Measurements from ENCODE around the gene CMKLR1.

CMKLR1 gene

DNA sequence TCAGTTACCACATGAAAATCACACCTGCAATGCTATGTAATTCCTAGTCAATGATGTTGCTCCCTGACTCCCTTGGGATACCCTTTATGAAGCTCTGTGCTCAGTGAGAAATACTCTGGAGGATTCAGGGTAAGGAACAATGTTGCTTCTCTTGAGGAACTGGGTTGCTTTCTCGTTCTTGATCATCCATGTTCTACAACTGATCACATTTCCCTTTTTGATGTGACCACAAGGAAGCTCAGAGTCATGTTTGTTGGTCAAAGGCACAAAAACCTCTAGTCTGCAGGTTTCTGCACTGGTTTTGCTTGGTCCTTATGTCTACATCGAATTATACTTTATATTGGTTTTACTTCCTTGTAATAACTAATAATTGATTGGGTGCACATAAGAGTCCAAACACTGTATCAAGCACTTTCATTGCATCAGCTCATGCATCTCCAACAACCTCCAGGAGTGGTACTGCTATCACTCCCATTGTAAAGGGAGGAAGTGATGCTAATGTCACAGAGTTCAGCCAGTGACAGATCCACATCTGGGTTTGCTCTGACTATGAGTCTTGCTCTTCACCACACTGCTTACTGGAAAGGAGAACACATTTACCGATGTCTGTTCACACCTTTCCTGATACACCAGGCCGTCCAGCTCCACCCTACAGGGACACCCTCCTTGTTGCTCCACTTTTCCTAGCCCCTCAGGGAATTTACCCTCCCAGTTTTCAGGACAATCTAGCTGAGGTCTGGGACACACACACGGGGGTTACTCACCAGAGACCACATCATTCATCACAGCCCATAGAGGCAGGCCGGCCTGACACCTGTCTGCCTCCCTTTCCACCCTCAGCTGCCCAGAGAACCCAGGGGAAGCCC is 41.0 kb downstream of the CMKLR1 start:
- peak; percentile 25 for DNase-seq

DNA sequence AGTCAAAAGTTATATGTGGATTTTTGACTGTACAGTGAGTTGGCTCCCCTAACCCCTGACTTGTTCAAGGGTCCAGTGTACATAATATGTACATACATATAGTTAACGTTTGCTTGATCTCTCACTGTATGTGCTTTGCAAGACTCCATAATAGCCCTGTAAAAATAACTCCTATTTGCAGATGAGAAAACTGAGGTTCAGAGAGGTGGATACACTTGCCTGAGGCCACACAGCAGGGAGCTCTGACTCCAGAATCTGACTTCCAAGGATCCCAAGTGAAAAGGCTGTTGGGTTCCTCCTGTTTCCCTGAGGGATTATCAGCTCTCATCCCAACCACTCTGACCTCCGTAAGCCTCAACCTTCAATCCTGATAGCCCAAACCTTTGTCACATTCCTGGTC is 41.7 kb downstream of the CMKLR1 start:
- no peak for DNase-seq

DNA sequence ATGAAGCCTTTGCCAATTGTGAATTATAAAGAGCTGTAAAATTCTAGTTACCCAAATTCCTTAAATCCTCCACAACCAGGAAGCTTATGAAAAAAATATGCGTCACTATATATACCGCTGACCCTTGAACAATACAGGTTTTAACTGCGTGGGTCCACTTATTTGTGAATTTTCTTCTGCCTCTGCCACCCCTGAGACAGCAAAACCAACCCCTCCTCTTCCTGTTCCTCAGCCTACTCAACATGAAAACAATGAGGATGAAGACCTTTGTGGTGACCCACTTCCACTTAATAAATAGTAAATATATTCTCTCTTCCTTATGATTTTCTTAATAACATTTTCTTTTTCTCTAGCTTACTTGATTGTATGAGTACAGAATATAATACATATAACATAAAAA is 42.2 kb downstream of the CMKLR1 start:
- no peak for DNase-seq

DNA sequence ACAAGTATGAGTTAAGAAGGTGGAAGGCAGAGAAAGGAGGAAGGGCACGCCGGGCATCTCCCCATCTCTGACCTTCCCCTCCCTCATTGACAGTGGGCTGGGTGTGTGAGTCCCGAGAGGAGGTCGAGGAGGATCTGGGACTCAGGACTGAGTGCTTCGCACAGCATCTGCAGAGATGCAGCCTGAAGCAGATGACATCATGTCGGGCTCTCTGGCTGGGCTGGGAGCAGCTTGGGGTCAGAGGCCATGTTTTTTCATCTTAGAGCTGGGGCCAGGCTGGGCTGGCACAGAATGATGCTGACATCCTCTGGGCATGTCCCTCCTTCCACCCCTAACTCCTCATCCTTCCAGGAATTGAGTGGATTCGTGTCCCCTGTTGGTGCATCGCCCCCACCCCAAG is 43.5 kb downstream of the CMKLR1 start:
- DNase-seq: no peak

DNA sequence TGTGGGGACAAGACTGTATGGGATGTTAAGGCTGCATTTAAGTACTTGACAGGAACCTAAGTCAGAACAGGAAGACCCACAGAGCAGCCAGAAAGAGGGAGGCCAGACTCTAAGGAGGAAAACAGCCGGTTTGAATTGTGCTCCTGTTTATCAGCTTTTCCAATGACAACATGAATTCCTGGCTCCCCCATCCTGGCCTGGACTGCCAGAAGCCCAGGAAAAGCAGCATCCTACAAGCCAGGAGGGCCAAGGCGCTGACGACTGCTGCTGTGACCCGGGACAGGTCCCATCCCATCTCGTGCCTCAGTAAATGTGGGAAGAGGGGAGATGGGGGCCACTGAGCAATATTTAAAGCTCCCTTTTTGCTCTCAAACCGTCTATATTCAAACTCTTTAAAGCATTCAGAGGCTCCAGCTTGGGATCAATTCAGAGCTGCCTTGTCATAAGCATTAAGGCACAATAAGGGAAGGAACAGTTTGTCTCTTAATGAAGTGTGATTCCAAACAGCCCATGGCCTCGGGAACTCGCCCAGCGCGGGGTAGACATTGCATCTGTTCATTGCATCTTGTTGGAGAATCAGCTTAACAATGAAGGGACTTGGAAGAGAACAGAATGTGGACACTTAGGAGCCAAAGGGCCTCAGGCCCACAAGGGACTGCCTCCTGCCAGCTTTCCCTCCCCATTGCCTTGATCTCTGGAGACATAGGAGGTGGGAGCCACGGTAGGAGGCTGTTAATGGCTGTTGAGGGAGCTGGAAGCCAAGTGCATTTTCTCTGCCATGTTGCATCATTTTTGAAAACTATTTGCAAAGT is 49.6 kb downstream of the CMKLR1 start:
- no peak for DNase-seq

DNA sequence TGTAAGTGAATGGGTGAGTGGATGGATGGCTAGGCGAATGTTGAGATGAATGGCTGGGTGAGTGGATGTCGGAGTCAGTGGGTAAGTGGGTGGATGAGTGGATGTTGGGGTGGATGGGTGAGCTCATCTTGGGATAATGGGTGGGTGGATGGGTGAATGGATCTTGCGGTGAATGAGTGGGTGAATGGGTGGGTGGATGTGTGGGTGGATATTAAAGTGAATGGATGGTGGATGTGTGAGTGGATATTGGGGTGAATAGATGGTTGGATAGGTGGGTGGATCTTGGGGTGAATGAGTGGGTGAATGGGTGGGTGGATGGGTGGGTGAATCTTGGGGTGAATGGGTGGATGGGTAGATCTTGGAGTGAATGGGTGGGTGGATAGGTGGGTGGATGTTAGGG is 51.9 kb downstream of the CMKLR1 start:
- no peak for DNase-seq

DNA sequence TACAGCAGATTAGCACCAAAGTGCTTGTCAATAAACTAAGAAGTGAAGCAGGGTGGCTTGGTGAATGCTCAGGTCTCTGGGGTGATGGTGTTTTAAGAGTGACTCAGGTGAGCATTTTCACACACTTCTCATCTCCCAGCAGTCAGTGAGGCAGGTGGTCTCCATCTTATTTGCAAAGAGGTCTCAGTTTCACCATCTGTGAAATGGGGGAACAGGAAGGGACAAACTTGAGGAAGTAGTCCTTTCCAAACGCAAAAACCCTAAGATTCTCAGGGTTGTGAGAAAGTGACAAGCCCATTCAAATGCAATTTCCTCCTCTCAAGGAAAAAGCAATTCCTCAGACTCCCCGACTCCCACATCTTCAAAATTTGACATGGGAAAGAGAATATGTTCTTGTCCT is 54.1 kb downstream of the CMKLR1 start:
- DNase-seq: no peak

DNA sequence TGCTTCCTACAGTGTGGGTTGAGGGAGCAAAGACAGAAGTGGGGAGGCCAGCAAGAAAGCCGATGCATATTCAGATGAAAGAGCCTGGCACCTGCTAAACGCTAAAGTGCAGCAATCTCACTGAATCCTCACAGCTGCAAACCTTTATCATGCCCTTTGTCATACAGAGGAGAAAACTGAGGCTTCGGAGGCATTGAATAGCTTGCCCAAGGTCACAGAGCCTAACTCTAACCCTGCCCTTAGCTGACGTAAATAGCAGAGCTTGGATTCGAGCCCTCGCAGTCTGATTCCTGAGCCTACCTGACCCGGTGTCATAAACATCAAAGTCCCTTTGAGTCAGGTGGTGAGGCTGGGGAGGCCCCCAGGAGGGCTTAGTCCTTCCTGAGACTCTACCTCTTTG is 54.9 kb downstream of the CMKLR1 start:
- no peak for DNase-seq

DNA sequence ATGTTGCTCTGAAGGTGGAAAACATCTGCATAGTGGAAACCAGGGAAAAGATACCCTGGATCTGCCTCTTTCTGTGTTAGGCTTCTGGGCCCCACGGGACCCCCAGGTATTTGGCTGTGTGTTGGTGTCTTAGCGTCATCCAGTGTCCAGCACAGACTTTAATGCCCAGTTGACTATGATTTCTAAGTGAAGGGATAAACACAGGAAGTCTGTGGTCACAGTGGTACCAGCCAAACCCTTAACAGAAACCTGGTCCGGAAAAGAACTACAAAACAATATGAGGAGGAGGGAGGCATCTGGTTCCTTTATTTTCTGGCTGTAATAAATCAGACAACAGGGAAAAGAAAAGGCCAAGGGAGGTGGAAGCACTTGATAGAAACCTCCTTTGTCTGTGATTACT is 56.4 kb downstream of the CMKLR1 start:
- no peak for DNase-seq

DNA sequence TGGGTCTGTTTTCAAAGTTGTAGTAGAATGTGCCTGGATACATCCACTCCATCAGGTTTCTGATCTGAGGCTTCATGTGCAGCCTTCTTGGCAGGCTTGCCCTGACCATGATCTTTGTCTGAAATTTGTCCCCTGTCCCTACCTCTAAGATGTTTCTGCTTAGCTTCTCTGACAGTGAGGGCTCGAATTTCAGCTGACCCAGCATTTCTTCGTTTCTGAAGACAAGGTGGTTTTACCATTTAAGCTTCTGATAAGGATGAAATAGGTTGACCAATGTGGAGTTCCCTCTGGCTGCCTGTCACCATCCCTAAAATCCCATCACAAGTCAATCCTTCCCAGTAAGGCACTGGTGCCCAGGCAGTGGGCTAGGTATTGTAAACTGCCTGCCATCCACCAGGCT is 57.0 kb downstream of the CMKLR1 start:
- no peak for DNase-seq

DNA sequence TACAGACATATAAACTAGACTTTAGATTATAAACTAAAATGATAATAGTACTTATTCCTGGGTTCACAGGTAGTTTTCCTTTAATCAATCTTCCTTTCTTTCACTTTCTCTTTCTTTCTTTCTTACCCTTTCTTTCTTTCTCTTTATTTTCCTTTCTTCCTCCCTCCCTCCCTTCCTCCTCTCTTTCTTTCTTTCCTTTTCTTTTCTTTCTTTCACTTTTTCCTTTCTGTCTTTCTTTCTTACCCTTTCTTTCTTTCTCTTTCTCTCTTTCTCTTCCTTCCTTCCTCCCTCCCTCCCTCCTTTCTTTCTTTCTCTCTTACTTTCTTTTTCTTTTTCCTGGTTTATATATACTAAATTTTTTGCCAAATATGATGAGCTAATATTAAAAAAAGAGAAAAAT is 61.5 kb downstream of the CMKLR1 start:
- DNase-seq: no peak

DNA sequence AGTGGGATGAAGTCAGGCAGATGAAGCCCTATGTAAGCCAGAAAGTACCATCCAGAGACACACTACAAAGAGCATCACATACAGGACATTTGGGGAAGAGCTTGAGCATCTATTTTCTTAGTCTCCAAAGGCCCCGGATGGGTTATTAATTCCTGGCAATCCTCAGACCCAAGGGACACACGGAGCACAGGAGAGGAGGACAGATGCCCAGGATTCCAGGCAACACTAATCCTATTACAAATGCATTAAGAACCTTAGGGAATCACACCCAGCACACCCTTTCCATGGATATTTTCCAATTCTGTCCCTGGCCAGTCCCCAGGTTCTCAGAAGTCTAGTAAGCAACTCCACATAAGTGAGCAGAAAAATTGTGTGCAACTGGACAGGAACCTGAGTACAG is 65.9 kb downstream of the CMKLR1 start:
- no peak for DNase-seq

DNA sequence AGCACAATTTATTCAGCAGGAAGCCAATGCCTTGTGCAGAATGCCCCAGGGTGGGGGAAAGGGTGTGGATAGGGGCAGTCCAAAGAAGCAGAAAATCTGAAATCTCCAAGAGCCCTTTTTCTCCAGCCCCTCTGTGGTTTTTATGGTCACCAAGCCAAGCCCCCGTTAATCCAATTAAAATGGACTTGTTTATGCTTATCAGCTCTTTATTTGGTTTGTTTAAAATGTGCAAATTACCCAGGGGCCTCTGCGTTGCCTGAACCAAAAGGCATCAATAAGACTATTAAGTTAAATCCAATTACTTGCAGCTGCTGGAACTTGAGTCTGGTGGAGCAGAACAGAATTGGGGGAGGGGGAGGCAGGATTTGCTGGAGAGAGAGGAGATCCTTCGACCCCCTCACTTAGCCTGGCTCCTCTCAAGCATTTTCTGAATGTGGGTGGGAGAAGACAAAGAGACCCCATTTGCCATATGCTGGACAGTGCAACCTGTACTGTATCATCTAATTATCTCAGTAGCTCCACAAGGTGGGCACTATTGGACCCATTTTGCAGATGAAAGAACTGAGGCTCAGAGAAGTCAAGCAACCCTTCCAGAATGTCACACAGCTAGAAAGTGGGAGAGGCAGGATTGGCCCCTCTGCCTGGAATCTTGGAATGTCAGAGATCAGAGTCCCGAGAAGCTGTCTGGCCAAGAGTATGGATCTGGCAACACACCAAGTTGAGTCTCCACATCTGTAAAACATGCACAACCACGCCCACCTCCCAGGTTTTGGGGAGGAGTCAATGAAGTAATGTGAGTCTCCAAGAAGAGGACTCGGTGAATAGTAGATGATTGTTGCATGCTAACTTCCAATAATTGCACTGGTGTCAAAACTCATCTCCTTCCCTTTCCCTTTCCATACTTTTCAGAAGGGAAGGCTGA is 66.9 kb downstream of the CMKLR1 start:
- no peak for DNase-seq

DNA sequence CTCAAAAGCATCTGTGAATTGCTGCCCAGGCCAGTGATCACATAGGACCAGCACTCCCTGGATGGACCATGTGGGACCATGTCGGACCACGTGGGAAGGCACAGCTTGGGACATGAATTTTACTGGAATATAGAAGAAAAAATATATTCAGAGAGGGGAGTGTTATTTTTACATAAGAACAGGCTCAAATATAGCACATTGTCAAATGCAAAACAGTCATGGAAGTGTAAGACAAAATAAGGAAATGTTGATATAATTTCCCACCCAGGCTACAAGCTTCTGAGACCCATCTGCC is 68.3 kb downstream of the CMKLR1 start:
- DNase-seq: no peak

DNA sequence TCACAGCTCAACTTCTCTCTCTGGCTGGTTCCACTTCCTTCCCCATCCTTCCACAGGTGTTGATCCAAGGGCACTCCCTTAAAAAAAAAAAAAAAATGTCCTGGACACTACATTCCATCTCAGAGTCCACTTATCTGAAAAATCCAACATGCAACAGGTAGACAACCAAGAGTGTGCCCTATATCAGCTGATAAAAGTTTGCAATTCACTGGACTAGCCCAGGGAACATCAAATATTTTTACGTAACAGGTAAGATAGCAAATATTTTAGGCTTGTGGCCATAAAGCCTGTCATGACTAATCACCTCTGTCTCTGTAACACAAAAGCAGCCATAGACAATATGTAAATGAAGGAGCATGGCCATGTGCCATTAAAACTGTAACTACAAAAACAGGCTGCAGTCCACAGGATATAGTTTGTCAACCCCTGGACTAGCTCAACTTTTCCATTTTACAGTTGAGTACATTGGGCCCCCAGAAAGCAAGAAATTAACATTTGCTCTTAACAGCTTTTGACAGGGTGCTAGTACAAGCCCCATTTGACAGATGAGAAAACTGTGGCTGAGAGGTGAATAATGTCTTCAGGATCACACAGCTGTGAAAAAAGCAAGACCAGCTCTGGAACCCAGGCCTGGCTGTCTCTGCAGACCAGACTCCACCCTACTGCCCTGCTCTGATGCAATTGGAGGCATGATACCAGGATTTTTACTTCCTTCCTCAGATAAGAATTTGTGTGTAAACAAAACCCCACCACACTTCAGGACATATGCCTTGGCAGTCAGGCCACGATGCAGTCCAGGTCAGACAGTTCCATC is 68.9 kb downstream of the CMKLR1 start:
- no peak for DNase-seq

DNA sequence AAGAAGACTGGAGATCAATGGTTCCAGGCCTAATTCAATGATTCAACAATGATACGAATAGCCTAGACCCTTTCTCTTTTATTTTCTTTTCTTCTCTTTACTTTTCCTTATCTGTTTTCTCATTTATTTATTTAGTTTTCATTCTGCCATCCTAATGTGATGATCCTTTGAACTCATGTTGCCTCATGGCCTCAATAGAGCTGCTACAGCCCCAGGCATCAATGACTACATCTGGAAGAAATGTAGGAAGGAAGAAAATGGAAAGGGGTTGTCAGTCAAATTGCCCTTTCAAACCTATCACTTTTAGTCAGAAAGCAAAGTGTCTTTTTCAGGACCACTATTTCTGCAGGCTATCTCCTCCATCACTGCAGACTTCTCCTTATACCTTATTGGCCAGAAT is 69.9 kb downstream of the CMKLR1 start:
- no peak for DNase-seq

DNA sequence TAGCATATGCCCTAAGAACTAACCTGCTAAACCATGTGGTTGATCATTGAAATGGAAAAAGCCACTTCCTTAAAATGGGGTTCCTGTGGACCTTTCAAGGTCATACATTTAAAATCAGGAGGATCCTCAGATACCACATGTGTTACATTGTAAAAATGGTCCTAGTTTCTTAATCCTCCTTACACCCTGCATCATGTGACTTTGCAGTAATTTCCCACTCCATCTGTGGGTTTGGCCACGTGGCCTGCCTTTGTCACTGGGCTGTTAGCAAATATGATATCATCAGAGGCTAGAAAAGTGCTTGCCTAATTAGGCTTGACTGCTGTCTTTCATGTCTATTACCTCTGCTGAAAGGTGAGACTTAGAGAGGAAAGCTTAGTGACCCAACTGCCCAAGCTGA is 70.7 kb downstream of the CMKLR1 start:
- no peak for DNase-seq

DNA sequence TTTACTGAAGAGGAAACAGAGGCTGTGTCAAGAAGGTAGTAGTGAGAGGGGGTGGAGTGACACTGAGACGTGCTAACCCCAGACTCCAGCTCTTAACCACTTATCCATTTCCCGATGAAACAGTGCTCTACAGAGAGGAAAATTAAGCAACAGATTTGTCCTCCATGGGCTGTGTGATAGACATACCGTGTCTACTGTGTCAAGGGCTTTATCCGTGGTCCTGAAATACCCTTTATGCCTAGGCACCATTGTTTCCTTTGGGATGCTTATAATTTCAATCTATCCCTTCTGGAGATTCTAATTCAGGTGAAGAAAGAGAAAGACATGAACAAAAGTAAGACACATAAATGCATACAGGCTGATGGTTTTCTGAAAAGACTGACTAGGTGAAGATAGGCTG is 71.7 kb downstream of the CMKLR1 start:
- DNase-seq: no peak

DNA sequence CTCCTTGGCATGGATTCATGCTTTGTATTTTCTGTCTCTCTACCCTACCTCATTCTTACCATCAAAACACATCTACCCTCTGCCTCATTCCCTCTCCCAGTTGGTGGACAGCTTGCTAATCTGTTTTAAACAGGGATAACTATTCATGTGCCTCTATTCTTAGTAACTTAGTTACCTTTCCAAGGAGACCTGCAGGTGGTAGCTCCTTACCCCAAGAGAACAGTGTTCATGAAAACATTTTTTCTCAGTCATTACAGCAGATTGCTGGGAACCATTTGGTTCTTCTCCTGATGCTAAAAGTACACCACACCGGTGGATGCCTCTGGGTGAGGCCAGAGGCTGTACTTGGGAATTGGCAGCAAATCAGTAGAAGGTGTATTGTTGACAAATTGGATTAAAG is 73.0 kb downstream of the CMKLR1 start:
- DNase-seq: no peak

DNA sequence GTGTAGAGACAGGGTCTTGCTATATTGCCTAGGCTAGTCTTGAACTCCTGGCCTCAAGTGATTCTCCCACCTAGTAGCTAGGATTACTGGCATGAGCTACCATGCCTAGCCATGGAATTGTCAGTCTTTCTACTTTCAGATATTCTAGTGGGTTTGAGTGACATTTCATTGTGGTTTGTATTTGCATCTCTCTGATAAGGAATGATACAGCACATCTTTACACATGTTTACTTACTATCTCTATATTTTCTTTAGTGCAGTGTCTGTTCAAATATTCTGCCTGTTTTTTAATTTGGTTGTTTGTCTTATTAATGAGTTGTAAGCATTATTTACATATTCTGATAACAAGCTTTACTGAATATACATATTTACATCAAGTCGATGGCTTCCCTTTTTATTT is 73.6 kb downstream of the CMKLR1 start:
- no peak for DNase-seq

DNA sequence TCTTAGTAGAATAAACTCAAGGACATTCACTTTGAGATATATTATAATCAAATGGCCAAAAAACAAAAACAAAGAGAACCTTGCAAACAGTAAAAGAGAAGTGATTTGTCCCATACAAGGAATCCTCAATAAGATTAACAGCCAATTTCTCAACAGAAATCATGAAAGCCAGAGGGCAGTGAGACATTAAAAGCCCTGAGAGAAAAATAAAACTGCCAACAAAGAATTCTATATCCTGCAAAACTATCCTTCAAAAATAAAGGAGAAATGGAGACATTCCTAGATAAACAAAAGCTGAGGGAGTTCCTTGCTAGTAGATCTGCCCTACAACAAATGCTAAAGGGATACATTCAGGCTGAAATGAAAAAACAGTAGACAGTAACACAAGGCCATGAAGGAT is 78.1 kb downstream of the CMKLR1 start:
- no peak for DNase-seq

DNA sequence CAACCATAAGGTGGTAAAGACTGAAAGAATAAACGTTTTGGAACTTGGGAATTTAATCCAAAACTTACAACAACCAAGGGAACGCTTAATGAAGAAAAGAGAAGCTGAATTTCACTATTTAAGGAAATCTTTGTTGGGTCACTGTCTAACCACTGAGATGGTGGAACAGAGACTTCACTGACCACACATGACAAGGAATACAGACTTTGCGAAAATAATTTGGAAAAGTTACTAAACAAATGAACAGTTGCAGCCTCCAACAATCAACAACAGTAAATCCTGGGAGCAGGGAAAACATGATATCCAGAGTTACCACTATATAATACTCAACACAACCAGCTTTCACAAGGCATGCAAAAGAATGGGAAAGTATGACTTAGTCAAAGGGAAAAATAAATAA is 79.1 kb downstream of the CMKLR1 start:
- no peak for DNase-seq
